MM.1S (cell line): ENCODE measurements around the gene CHRNA10.

Experiments
- DNase-seq: peaks from one replicate; pipeline ENCODE4 v3.0.0-alpha.2; 2015
- H2AFZ ChIP-seq: fragments of 300-600 bp; sonication (generic); 2 replicates; pipeline ENCODE4 v1.6.0; 2016; ENCODE audit warnings: antibody characterized with exemption, low read length
- H3F3A ChIP-seq: fragments of 300-600 bp; sonication (generic); 2 replicates; pipeline ENCODE4 v1.6.1; 2016; ENCODE audit warnings: mild to moderate bottlenecking, antibody characterized with exemption, low read length, moderate library complexity, mixed read lengths; ENCODE audit not compliant: insufficient read depth
- H3K27ac ChIP-seq: fragments of 300-600 bp; sonication (generic); 2 replicates; pipeline ENCODE4 v1.5.1; 2016; ENCODE audit warnings: mild to moderate bottlenecking, low read length
- H3K27me3 ChIP-seq: fragments of 300-600 bp; sonication (generic); replicated peaks from 2 replicates; pipeline ENCODE4 v1.6.0; 2016; ENCODE audit warnings: low read length; ENCODE audit not compliant: insufficient read depth
- H3K36me3 ChIP-seq: fragments of 300-600 bp; sonication (generic); replicated peaks from 2 replicates; pipeline ENCODE4 v1.6.1; 2016; ENCODE audit warnings: mild to moderate bottlenecking, low read length, mixed read lengths; ENCODE audit not compliant: insufficient read depth
- H3K4me1 ChIP-seq: fragments of 300-600 bp; sonication (generic); 2 replicates; pipeline ENCODE4 v1.6.1; 2016; ENCODE audit warnings: low read length, mixed read lengths
- H3K4me2 ChIP-seq: fragments of 300-600 bp; sonication (generic); 2 replicates; pipeline ENCODE4 v1.6.0; 2016; ENCODE audit warnings: low read depth, low read length
- H3K4me3 ChIP-seq: fragments of 300-600 bp; sonication (generic); 2 replicates; pipeline ENCODE4 v1.5.1; 2016; ENCODE audit warnings: low read length, mixed read lengths
- H3K79me2 ChIP-seq: fragments of 300-600 bp; sonication (generic); 2 replicates; pipeline ENCODE4 v1.6.1; 2016; ENCODE audit warnings: mixed run types, low read length, mixed read lengths
- H3K9ac ChIP-seq: fragments of 300-600 bp; sonication (generic); 2 replicates; pipeline ENCODE4 v1.6.1; 2016; ENCODE audit warnings: low read length, mixed read lengths
- H3K9me2 ChIP-seq: fragments of 300-600 bp; sonication (generic); replicated peaks from 2 replicates; pipeline ENCODE4 v1.6.1; 2016; ENCODE audit warnings: mild to moderate bottlenecking, low read length, mixed read lengths; ENCODE audit not compliant: insufficient read depth
- H3K9me3 ChIP-seq: fragments of 300-600 bp; sonication (generic); replicated peaks from 2 replicates; pipeline ENCODE4 v1.6.1; 2016; ENCODE audit warnings: mild to moderate bottlenecking, low read length, mixed read lengths; ENCODE audit not compliant: insufficient read depth
- H4K20me1 ChIP-seq: fragments of 300-600 bp; sonication (generic); 2 replicates; pipeline ENCODE4 v1.6.1; 2016; ENCODE audit warnings: mild to moderate bottlenecking, low read length, moderate library complexity, mixed read lengths; ENCODE audit not compliant: insufficient read depth
- CTCF ChIP-seq: fragments of 300-600 bp; sonication (generic); IDR thresholded peaks from 2 replicates; pipeline ENCODE4 v1.5.1; 2016; ENCODE audit warnings: antibody characterized with exemption, low read length, mixed read lengths
- EZH2 ChIP-seq: fragments of 300-600 bp; sonication (generic); optimal IDR thresholded peaks from 2 replicates; pipeline ENCODE3; 2017; ENCODE audit warnings: low read depth, mild to moderate bottlenecking, antibody characterized with exemption, low read length, mixed read lengths
- EZH2phosphoT487 ChIP-seq: fragments of 300-600 bp; sonication (generic); IDR thresholded peaks from 2 replicates; pipeline ENCODE4 v1.6.1; 2018; ENCODE audit warnings: antibody characterized with exemption, low read length

Gene CHRNA10

DNA sequence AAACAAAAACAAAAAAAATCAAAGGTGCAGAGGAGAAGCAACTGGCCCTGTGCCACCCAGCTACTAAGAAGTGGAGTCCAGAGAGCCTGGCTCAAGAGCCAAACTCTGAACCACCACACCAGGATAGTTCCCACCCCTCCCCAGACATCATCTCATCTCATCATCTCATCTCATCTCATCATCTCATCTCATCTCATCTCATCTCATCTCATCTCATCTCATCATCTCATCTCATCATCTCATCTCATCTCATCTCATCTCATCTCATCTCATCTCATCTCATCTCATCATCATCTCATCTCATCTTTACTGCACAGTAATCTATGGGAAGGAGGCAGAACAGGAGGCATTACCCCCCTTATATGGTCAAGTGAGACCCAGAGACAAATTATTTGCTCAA, 8.3 kb downstream of the CHRNA10 start:
- Histone ChIP-seq H4K20me1 (no peaks in the 10 kb centered on the region), H2AFZ (no peak overlapping the region), H3K9me2 (no peaks in the 10 kb centered on the region), H3K27ac (no peak overlapping the region), H3K4me3 (no peak overlapping the region), H3K79me2 (no peaks in the 10 kb centered on the region), H3F3A (no peaks in the 10 kb centered on the region), H3K4me1 (no peaks in the 10 kb centered on the region), H3K27me3 (no peaks in the 10 kb centered on the region), H3K36me3 (no peaks in the 10 kb centered on the region), H3K9me3 (no peaks in the 10 kb centered on the region), H3K9ac (no peak overlapping the region), H3K4me2 (no peak overlapping the region)
- no peak for TF ChIP-seq EZH2phosphoT487
- TF ChIP-seq EZH2 = no peak
- TF ChIP-seq CTCF = no peak
- no peak for DNase-seq

DNA sequence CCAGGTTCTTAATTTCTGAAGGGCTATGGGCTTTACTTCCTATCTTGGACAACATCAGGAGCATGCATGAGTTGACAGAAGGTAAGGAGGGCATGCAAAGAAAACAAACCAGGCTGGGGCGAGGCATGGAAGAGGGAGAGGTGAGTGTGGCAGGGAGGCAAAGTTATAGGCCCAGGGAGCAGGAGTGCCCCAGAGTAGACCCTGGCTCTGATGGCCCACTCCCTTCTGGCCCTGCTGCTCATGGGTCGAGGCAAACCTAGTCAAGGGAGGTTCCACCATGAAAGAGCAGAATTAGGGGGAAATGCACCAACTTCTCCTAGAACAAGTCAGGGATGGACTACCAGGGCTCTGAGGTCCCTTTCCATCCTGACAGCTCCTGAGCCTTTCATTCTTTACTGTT, 10.2 kb downstream of the CHRNA10 start:
- no peak overlapping the region for H3K9ac ChIP-seq
- H3F3A ChIP-seq = no peaks in the 10 kb centered on the region
- H3K9me3 ChIP-seq = no peaks in the 10 kb centered on the region
- no peaks in the 10 kb centered on the region for H3K79me2 ChIP-seq
- H3K4me2 ChIP-seq = no peak overlapping the region
- H2AFZ ChIP-seq = no peak overlapping the region
- DNase-seq = no peak
- no peak overlapping the region for H3K27ac ChIP-seq
- TF ChIP-seq EZH2 (no peak), CTCF (no peak), EZH2phosphoT487 (no peak)
- no peak overlapping the region for H3K4me3 ChIP-seq
- no peaks in the 10 kb centered on the region for H4K20me1 ChIP-seq
- H3K9me2 ChIP-seq = no peaks in the 10 kb centered on the region
- H3K4me1 ChIP-seq = no peaks in the 10 kb centered on the region
- no peaks in the 10 kb centered on the region for H3K27me3 ChIP-seq
- no peaks in the 10 kb centered on the region for H3K36me3 ChIP-seq

DNA sequence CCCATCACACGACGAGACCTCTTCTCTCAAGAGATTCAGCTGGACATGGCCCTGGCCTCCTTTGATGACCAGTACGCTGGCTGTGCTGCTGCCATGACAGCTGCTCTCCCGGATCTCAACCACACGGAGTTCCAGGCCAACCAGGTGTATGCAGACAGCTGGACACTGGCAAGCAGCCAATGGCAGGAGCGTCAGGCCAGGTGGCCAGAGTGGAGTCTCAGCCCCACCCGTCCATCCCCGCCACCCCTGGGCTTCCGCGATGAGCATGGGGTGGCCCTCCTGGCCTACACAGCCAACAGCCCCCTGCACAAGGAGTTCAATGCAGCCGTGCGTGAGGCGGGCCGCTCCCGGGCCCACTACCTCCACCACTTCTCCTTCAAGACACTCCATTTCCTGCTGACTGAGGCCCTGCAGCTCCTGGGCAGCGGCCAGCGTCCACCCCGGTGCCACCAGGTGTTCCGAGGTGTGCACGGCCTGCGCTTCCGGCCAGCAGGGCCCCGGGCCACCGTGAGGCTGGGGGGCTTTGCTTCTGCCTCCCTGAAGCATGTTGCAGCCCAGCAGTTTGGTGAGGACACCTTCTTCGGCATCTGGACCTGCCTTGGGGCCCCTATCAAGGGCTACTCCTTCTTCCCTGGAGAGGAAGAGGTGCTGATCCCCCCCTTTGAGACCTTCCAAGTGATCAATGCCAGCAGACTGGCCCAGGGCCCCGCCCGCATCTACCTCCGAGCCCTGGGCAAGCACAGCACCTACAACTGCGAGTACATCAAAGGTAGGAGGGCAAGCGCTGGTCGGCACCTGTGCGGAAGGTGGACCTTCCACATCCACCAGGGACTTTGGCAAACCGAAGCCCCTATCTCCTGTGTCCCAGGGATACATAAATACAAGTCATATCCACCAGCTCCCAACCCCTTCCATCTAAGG, 11.3 kb downstream of the CHRNA10 start:
- H2AFZ ChIP-seq = no peak overlapping the region
- H3K4me1 ChIP-seq = no peaks in the 10 kb centered on the region
- H3K4me2 ChIP-seq = no peak overlapping the region
- H3K9me2 ChIP-seq = no peaks in the 10 kb centered on the region
- H3K36me3 ChIP-seq = no peaks in the 10 kb centered on the region
- H3K27me3 ChIP-seq = no peaks in the 10 kb centered on the region
- H3K9me3 ChIP-seq = no peaks in the 10 kb centered on the region
- no peaks in the 10 kb centered on the region for H3F3A ChIP-seq
- H4K20me1 ChIP-seq = no peaks in the 10 kb centered on the region
- no peak for DNase-seq
- H3K79me2 ChIP-seq = no peaks in the 10 kb centered on the region
- no peak overlapping the region for H3K9ac ChIP-seq
- TF ChIP-seq EZH2phosphoT487 (no peak), CTCF (no peak), EZH2 (no peak)
- H3K4me3 ChIP-seq = no peak overlapping the region
- no peak overlapping the region for H3K27ac ChIP-seq
